HG03432 (cell line): ENCODE measurements around the gene AP1M2.
"Not testable (repeated sequence)": the region's sequence is repeated elsewhere in the genome, so short reads cannot be mapped to it uniquely, and the experiment has no call there.

Source experiments
- ATAC-seq: cut with Tn5 transposase; IDR thresholded peaks from one replicate; pipeline ENCODE4 v1.9.1; 2021; ENCODE audit warnings: mild to moderate bottlenecking, moderate library complexity; ENCODE audit not compliant: unreplicated experiment

Gene AP1M2

GRCh38 chr19:10543420-10544241, 43.5 kb downstream of the AP1M2 start, which contains the start of gene ATG4D:
ATG4D (plus strand) TSS chr19:10543904; CDS start chr19:10544091, 187 bp downstream.
- ATAC-seq, result no peak

GRCh38 chr19:10543059-10543419, 44.1 kb downstream of the AP1M2 start:
- ATAC-seq, result no peak

- not testable (repeated sequence) for ATAC-seq
These were observed 48.1 kb downstream of the AP1M2 start for GRCh38 chr19:10539016-10539415.

- ATAC-seq, result no peak
These were observed 48.7 kb downstream of the AP1M2 start for GRCh38 chr19:10538204-10538983.

- ATAC-seq, result no peak
These were observed 49.4 kb downstream of the AP1M2 start for GRCh38 chr19:10537668-10538067.

GRCh38 chr19:10535613-10536012, 51.5 kb downstream of the AP1M2 start:
- no peak for ATAC-seq

- ATAC-seq, result no peak
These were observed 53.3 kb downstream of the AP1M2 start for GRCh38 chr19:10533646-10534386.

- no peak for ATAC-seq
These were observed 54.7 kb downstream of the AP1M2 start for GRCh38 chr19:10532457-10532856.

- ATAC-seq, result not testable (repeated sequence)
These were observed 60.2 kb downstream of the AP1M2 start for GRCh38 chr19:10526887-10527286.

GRCh38 chr19:10525636-10526035, 61.5 kb downstream of the AP1M2 start:
- no peak for ATAC-seq

GRCh38 chr19:10523135-10523636, 63.9 kb downstream of the AP1M2 start:
- no peak for ATAC-seq
